ENCODE measurements around the gene TFEB.
A peak's percentile ranks its signal among the peaks of the same experiment; 100 is the strongest.

Gene TFEB

DNA sequence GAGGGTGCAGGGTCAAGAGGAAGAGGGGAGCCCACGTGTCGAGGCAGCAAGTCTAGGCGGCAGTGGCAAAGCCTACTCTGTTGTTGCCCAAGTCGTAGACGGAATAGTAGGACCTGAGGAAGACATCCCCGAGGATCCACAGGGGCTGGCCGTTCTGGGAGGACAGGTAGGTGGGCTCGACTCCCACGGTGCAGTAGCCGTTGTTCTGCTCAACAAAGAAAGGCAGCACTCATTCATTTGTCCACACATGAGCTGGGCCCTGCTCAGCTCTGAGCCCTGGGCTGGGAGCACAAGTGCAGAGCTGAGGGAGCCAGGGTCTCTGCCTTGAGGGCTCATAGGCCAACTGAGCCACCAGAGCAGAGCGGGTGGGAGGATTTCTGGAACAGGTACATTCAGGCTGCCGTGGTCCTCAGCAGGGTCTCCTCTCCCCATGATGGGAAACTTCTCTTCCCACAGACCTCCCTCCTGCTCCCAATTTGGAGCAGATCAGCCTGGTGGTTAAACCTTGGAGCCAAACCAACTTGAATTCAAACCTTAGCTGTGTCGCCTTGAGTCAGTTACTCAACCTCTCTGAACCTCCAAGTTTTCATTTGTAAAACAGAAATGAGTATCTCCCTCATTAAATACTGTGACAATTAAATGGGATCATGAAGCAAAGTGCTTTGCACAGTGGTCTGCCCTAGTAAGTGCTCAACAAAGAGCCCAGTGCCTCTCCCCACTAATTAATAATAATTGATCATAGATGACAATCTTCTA is 1.6 kb upstream of the TFEB start:
- DNase-seq: no peak

DNA sequence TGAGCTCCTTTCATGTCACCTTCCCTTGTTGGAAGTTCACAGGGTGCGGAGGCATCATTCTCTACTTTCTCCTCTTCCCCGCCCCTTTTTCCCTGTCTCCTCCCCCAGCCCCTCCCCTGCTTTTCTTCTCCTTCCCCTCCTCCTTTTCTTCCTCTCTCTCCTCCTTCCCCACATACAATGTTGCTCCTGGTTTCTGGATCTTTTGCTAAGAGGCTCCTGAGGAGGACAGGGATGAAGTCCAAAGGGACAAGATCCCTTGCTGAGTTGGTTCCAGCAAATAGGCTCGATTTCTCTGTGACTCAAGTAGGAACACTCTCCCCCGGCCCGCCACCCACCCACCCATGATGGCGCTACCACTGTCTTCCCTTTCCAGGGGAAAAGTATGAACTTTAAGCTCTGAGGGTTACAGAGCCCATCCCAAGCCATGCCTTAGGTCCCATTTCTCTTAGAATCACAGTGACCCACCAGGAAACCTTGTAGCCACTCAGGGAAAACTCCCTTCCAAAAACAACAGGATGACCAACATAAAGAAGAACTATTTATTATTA is 852 bp upstream of the TFEB start:
- no peak for DNase-seq

DNA sequence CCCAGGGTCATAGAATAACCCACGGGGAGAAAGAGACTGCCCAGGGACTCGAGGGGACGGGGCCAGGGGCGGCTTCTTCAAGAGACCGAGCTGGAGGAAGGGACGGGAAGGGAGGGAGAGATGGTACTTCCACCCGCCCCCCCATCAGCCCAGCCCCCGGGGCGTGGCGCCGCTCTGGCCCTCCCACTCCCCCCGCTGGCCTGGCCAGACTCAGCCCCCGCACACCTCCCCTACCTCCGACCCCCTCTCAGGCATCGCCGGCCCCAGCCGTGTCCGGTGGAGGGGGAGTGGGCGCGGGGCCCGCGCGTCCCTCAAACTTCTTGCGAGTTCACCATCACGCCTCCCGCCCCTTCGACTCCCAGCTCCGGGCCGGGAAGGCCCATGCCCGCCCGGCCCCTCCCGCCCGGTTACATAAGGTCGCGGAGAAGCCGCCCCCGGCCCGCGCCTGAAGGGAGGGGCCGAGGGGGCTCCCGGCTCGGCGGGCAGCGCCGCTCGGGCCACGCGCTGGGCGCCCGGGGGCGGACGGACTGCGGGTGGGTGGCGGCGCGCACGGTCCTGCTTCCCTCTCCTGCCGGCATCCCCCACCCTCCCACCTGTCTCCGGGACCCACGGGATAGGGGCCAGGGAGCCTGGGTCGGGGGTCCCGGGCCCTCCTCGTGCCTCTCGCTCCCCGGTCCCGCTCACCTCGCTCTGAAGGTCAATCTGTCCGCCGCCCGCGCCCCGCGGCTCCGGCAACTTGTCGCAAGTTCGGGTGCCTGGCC is 562 bp downstream of the TFEB start:
- DNase-seq: no peak

DNA sequence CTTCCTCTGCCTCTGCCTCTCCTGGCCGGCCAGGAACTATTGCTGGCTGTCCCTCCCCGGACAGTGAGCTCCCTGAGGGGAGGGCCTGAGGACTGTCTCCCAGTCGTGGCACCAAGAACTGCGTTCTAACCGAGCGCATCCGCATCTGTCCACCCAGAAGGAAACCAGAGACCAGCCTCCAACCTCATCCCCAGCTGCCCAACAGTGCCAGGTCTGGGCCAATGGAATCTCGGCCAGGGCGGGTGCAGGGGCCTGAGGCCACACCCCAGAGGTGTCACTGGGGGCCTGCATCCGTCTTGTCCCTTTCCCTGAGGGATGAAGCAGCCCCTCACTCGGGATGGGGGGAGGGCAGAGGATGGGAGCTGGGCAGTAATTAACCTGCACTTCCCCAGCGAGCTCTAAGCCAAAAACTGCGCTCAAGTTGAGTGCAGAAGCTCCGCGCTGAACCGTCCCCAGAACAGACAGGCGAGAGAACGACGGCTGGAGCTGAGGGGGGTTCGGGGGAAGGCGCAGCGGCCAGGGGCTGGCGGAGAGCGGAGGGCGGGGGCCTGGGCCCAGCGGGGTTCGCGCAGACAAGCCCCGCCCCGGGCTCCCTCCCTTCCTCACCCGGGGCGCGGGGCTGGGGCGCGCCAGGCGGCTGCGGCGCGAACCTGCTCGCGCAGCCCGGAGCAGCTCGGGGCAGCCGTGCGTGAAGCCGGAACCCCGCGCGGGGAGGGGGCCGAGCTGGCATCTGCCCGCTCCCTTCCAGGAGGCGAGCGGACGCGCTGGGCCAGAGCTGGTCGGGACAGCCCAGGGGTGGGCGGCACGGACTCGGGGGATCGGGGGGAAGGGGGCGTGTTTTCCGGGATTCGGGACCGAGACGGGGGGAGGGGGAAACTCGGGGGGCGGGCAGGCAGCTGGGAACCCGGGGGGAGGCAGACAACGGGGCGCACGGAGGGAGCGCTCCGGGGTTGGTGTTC is 1.4 kb downstream of the TFEB start:
- peak; percentile 67 for DNase-seq

DNA sequence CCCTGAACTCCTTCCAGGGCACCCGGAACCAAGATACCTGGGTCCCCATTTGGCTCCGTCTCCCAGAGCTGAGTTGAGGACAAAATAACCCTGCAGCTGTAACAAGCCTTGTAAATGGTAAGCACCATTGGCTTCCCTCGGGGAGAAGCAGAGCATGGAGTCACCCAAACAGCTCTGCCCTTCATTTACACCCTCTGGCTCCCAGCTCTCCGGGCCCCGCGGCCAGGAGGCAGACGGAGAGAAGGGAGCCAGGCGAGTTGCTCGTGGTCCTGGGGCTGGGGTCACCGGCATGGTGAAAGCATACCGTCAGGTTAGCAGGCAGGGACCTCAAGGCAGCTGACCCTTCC is 2.1 kb downstream of the TFEB start:
- DNase-seq: no peak

DNA sequence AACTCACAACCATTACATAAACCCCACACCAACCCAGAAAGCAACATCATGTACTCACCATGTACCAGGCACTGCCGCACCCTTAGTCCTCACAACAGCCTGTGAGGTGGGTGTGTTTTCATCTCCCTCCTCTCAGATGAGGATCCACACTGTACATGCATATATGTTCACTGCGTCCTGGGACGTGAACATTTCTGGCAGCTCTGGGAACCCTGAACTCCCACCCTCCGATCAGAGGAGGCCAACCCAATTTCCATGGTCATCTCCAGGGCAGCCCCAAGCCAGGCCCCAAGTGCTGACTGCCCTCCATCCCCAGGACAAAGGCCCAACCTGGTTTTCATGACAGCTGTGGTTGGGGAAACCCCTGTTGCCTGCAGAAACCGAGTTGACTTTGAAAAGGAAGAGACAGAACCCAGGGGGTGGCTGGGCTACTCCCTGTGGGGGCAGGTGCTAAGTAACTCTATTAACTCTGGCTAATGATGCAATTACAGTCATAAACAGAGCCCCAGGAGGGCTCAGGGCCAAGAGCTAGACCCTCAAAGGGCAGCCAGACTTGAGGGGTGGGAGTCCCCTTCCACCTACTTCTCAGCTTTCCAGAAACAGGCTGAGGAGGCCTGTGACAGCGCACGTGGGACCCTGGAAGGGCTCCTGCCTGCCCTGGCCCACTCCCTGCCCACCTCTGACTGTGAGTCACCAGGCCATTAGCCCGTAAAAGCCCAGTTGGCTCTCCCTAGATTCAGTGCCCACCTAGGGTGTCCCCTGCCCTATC is 2.6 kb downstream of the TFEB start:
- no peak for DNase-seq

DNA sequence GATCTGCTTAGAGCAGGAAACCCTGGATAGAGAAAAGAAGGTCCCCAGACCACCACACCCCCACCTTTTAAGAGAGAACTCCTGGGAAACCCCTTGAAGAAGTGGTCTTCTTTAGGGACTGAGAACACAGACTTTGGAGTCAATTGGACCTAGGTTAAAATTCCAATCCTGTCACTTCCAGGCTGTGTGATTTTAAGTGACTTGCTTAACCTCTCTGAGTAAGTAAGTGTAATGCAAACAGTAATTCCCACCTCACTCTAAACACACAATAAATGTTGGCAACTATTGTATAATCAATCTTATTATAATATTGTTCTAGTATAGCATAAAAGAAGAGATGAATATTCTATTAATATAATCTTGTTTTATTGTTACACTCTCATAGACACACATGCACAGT is 3.3 kb downstream of the TFEB start:
- no peak for DNase-seq

DNA sequence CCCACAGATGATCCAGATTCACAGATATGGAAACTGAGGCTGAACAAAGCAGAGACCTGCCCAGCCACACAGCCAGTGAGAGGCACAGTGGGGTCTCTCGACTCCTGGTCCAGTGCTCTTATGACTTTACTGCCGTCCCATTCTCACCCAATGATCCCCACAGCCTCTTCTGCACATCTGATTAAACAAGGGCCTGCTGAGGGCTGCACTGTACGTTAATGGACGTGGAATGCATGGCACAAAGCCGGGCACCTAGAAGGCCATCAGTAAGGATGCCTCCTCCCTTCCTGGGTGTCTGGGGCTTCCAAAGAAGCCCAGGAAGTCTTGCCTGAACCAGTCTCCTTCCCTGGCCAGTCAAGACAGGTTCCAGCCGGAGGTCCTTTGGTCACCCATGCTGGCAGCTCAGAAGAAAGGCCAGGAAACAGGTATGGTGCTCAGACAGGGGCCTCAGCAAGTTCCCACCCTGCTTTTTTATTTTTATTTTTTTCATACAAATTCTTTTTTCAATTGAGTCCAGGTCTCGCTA is 3.8 kb downstream of the TFEB start:
- no peak for DNase-seq

DNA sequence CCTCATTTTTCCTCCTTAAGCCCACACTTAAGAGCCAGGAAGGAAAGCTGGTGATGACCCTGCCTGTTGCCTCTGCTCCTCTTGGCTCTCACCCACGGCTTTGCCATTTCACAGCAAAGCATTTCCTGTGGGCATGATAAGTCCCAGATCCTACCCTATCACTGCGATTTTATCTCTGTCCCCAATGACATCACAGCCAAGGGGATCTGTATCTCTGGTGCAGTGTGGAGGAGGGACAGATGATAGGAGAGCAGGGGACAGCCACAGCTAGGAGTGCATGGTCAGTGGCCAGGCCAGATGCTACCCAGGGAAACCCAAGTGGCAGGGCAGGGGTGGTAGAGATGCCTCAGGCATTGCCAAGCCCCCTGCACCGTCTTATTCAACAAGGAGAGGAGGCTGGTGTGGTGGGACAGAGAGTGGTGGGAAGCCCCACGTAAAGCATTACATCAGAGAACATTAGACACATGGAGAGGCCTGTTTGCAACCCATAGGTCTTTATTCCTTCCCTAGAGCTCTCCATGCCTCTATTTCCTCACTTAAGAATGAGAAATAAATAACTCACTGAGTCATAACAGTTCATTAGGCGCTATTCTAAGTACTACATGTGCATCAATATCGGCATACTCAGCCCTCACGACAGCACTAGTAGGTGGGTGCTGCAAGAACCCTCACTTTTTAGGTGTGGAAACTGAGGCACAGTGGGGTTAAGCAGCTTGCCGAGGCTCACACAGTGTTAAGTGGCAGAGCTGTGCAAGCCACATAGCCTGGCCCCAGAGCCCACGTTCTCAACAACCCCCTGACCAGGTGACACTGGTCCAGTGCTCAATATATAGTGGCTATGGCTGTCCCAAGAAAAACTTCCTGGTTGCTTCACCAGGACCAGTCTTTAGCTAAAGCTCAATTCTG is 4.6 kb downstream of the TFEB start:
- no peak for DNase-seq

DNA sequence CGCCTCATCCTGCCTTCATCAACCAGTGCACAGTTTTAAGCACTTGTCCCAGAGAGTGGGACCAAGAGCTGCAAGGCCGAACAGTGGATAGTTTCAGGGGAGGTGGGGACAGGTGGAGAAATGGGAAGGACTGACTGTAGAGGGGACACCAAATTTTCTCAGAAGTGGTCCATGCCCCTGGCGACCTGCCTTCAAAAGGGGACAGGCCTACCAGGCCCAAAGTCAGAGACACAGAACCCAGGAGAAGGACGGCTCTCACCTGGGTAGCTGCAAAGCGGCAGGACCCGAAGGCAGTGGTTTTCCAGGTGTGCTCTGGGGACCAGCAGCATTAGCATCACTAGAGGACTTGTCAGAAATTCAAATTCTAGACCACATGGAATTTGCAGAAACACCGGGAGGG is 5.8 kb downstream of the TFEB start:
- no peak for DNase-seq

DNA sequence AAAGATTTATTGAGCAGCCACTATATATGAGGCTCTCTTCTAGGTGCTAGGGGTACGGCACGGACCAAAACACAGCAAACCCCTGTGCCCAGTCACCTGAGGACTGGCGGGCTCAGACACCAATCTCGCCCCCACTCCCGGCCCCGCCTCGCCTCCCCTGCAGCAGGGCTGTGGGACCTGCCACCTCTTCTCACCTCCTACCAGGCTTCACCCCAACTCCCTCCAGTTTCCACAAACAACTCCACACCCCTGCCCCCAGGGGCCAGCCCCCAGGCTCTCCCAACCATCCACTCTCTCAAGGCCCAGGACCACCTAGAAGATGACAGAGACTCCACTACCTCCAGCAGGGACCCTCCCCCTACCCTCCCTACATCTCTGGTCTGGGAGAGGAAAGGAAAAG is 6.5 kb downstream of the TFEB start:
- DNase-seq: no peak

DNA sequence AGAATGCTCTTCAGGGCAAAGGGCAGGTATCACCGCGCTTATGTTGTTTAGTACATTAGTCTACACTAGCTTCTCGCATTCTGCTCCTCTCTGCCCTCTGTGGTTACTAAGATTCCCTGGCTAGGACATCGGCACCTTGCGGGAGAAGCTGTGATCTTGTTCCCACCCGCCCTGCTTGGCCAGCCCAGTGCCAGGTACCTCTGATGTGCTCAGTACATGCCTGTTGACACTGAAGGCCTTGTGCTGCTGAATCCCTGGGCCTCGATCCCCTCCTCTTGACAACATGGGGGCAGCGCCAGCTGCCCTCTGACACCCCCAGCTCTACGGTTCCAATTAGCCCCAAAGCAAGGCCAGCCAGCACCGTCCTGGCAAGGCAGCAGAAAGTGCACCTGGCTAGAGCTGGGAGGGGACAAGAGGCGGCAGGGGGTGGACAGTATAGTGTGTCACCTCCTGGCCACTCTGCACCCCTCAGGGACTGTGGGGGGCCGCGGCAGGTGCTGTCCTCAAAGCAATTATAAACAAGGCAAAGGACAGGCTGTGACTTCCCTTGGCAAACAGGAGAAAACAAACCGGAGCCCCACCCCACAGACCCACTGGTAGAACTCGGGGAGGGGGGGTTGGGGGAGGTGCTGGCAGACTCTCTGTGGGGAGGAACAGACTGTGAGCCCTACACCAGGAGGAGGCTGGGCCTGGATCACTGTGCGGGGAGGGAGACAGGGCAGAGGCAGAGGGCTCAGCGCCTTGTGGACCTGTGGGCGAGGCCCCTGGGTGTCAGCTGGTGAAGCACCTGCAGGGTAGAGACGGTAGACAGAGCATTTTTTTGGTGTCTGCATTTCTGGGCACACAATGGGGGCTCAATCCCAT is 7.1 kb downstream of the TFEB start:
- peak; percentile 9 for DNase-seq

DNA sequence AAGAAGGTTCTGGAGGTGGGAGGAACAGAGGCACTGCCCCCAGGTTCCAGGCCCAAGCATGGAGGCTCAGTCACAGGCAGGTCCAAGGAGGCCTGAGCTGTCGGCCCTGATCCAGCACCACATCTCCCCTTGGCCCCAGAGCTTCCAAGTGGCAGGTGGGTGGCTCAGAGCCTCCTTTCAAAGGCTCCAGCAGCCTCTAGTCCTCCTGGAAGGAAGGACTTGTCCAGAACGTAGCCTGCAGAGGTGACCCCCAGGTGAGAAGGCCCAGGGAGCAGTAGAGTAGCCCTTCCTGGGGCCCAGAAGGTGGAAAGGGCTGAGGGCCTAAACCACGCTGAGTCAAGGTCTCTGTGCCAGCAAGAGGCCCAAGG is 7.7 kb downstream of the TFEB start:
- DNase-seq: no peak

DNA sequence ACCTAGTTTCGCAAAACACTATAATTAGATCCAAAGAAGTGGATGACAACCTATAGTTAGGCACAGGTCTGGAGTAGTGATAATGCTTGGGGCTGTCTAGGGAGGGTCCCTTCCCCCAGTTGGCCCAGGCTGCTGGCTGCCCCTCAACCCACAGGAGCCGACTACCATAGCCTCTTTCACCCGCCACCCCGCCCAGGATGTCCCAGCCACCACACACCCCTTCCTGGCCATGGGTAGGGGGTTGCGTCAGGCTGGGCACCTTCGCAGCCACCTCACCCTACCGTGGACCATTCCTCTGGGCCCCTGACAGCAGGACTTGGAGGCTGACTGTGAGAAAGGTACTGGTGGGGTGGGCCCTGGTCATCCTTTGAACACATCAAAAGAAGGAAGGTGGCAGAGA is 8.5 kb downstream of the TFEB start:
- DNase-seq: no peak

DNA sequence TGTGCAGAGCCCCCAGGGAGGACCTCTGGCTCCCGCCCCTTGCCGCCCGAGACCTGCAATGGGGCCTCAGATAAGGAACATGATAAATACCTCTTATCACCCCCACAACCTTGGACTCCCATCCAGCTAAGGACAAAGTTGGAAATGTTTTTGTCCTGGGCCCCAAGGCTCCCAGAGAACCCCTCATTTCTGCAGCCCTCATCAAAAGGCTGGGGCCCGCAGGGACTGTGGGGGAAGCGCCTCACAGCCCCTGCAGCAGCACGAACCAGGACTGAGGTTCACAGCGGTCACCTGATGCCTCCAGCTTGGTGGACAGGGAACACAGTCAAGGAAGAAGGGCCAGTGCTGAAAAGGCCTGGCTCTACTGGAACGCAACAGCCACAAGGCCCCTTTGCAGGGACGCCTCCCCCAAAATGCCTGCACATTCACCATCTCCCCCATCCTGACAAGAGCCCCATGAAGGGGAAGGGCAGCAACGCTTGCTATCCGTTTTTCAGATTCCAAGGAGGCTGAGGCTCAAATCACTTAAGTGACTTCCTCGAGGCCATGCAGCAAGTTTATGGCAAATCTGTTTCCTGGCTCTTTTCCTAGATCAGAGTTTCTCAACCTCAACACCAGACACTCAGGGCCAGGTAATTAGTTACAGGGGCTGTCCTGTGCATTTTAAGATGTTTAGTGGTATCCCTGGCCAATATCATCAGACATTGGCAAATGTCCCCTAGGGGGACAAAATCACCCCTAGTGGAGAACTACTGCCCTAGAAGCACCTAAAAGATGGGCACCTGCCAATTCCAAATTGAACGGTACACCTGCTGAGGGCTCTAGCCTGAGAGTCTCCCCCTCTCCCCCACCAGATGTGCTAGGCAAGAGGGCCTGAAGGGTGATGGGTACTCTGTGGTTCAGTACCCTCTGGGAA is 10.6 kb downstream of the TFEB start:
- no peak for DNase-seq

DNA sequence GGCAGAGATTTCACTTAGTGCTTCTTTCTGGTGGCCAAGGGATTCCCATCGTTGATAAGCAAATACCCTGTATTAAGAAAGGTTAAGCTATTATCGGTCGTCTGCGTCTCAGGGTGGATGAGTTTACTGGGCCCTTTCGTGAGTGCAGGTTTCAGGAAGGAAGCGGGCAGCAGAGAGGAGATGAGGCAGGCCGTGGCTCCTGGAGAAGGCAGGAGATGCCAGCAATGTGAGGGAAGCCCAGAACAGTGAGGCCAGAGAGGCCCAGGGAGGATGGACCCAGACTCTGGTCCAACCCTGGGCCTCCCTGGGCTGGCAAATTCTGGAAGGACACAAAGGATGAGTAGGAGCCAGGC is 11.2 kb downstream of the TFEB start:
- DNase-seq: no peak

DNA sequence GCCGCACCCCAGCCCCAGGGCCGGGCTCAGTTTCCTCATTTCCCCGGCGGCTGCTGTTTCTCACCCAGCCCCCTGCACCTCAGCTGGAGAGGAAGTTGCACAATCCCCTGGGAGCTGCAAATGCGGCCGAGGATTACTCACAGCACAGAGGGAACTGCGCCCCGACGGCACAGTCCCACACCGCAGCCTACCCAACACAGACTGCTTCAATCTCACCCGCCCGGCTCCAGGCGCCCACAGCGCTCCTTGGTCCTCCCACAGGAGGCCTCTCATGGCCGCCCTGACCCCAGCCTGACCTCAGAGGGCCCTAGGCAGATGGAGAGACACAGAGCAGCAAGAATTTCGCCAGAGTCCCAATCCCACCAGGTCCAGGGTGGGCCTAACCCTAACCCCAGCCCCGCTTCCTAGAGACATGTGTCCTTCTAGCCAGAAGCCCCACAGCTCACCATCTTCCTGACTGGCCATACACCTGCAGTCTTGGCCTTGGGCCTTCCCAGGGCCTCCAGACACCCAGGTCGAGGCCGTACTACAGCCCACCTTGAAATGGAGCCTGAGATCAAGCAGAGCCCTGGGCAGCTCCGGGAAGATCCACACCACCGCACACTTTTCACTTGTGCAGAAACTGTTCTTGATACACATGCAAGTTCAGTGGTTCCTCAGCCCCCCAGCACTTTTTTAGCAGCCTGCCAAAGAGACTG is 11.7 kb downstream of the TFEB start:
- no peak for DNase-seq

DNA sequence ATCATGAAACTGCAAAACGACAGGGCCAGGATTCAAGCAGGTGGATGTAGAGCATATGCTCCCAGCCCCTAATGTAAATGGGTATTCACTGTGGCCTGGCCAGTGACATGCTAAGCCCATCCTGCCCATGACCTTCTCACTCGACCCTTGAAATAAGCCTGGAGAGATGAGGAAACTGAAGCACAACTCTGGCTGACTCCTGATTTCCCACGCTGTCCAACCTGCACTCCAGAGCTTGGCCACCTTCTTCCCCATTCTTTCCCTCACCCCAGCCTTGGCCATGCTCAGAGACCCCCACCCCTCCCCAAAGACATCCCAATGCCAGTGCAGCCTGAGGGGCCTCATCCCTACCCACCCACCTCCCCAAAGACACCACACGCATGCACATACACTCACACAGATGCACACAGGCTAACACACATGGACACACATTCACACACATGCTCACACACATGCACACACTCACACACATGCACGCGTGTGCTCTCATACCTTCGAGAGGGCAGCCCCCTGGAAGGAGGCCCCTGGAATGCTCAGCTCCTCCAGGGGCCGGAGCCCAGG is 12.4 kb downstream of the TFEB start:
- no peak for DNase-seq
